Skeletal muscle satellite cell (primary cell): ENCODE measurements around the gene NDUFA11.

Experiments used
- H3K27me3 ChIP-seq: 2 replicates; pipeline ENCODE4 v1.7.0; 2013; ENCODE audit warnings: low read length; ENCODE audit not compliant: control insufficient read depth, insufficient read depth
- H3K36me3 ChIP-seq: 2 replicates; pipeline ENCODE4 v1.7.0; 2013; ENCODE audit warnings: mild to moderate bottlenecking, control low read depth, low read length; ENCODE audit not compliant: insufficient read depth
- H3K4me1 ChIP-seq: 2 replicates; pipeline ENCODE4 v1.7.0; 2013; ENCODE audit warnings: low read length; ENCODE audit not compliant: control insufficient read depth, insufficient read depth
- H3K4me2 ChIP-seq: 2 replicates; pipeline ENCODE4 v1.7.0; 2013; ENCODE audit warnings: mild to moderate bottlenecking, low read length
- H3K4me3 ChIP-seq: 2 replicates; pipeline ENCODE4 v1.7.0; 2013; ENCODE audit warnings: low read length
- H3K9ac ChIP-seq: 2 replicates; pipeline ENCODE4 v1.7.0; 2013; ENCODE audit warnings: mild to moderate bottlenecking, low read depth, low read length, moderate library complexity
- H3K9me3 ChIP-seq: replicated peaks from 2 replicates; pipeline ENCODE4 v1.7.0; 2013; ENCODE audit warnings: mild to moderate bottlenecking, control low read depth, low read length

NDUFA11 gene

DNA sequence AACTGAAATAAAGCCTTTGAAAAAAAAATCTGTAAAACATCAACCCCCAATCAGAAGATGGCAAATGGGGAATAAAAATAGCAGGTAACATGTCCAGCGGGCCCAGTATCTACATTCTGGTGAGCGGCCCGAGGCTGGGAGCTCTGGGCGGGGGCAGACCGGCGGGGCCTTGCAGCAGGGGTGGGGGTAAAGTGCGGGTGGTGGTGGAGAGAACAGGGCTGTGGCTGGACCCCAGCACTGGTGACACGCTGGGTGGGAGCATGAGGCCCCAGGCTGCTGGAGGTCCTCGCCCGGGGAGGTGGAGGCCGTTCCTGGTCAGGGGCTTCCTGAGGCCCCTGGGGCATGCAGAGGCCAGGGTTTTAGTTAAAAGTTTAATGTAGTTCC is 12.2 kb upstream of the NDUFA11 start:
- Histone ChIP-seq H3K36me3 (peaks cover 38% of the 10 kb centered on the region), H3K27me3 (no peaks in the 10 kb centered on the region), H3K4me1 (peaks cover 15% of the 10 kb centered on the region), H3K9ac (no peak overlapping the region), H3K4me2 (no peak overlapping the region), H3K9me3 (no peaks in the 10 kb centered on the region), H3K4me3 (no peak overlapping the region)

DNA sequence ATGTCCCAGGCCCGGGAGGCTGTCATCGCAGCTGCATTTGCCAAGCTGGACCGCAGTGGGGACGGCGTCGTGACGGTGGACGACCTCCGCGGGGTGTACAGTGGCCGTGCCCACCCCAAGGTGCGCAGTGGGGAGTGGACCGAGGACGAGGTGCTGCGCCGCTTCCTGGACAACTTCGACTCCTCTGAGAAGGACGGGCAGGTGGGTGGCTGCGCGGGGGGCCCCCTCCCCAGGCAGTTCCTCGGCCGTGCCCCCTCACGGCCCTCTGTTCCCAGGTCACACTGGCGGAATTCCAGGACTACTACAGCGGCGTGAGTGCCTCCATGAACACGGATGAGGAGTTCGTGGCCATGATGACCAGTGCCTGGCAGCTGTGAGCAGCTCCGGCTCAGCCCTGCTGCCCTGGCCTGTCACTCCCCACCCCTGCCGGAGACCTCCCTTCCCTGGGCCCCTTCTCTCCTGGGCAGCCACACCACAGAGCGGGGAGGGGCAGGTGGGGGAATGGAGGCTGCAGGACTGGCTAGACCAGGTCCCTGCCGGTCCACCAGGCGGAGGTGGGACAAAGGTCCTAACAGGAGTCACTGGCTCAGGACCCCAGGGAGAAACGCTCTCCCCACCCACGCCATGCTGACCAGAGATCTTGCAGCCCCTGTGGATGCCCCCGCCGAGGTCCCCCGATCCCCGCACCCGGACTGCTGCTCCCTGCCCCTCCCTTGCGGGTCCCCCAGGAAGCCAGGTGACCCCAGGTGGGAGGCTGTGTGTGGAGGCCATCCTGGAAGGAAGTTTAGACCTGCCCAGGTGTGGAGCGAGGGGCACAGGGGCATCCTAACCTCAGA is 11.6 kb upstream of the NDUFA11 start:
- Histone ChIP-seq H3K27me3 (no peaks in the 10 kb centered on the region), H3K4me1 (peaks cover 15% of the 10 kb centered on the region), H3K36me3 (peaks cover 38% of the 10 kb centered on the region), H3K4me3 (no peak overlapping the region), H3K9ac (no peak overlapping the region), H3K4me2 (no peak overlapping the region), H3K9me3 (no peaks in the 10 kb centered on the region)

DNA sequence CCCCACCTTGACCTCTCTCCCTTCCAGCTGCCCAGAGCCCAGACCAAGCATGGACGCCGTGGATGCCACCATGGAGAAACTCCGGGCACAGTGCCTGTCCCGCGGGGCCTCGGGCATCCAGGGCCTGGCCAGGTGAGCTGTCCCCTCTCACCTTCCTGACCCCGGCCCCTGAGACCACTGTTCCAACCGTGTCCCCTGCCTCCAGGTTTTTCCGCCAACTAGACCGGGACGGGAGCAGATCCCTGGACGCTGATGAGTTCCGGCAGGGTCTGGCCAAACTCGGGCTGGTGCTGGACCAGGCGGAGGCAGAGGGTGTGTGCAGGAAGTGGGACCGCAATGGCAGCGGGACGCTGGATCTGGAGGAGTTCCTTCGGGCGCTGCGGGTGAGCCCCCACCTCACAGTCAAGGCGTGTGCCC is 10.8 kb upstream of the NDUFA11 start:
- no peak overlapping the region for H3K4me3 ChIP-seq
- H3K9ac ChIP-seq = peak overlapping the region; percentile 11
- H3K36me3 ChIP-seq = peaks cover 37% of the 10 kb centered on the region
- H3K9me3 ChIP-seq = no peaks in the 10 kb centered on the region
- H3K27me3 ChIP-seq = no peaks in the 10 kb centered on the region
- peak overlapping the region; percentile 41 for H3K4me2 ChIP-seq
- peaks cover 15% of the 10 kb centered on the region for H3K4me1 ChIP-seq

DNA sequence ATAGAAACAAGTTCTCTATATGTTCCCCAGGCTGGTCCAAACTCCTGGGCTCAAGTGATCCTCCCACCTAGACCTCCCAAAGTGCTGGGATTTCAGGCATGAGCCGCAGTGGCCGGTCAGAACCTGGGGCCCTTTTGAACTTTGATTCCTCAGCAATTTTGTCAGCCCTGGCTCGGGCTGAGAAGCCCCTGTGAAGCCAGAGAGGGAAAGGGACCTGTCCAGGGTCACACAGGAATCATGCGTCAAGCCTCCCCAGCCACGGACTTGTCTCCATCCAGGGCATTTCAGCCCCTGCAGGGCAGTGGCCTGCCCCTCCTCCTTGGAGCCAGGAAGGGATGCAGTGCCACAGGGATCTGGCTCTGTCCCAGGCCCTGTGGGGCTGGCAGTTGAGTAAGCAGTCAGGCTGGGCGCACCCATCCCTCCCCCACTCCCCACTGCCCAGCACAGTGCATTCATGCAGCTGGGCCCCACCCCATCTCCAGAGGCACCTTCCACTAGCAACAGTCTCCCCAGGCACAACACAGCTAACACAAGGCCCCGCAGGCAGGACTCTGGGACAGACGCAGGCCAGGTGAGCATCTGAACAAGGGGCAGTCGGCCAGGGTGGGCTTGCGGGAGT is 10.3 kb upstream of the NDUFA11 start, which contains the start of gene CAPS:
Gene CAPS, plus strand, starts transcription at position 516 of the 619 bp plus-strand sequence. CDS start 153 bp downstream, outside the sequence.
- peaks cover 15% of the 10 kb centered on the region for H3K4me1 ChIP-seq
- peak within 1 kb of the TSS; percentile 11 for H3K9ac ChIP-seq
- H3K27me3 ChIP-seq = no peaks in the 10 kb centered on the region
- H3K9me3 ChIP-seq = no peaks in the 10 kb centered on the region
- H3K36me3 ChIP-seq = peaks cover 32% of the 10 kb centered on the region
- no peak within 1 kb of the TSS for H3K4me3 ChIP-seq
- H3K4me2 ChIP-seq = peak within 1 kb of the TSS; percentile 41

DNA sequence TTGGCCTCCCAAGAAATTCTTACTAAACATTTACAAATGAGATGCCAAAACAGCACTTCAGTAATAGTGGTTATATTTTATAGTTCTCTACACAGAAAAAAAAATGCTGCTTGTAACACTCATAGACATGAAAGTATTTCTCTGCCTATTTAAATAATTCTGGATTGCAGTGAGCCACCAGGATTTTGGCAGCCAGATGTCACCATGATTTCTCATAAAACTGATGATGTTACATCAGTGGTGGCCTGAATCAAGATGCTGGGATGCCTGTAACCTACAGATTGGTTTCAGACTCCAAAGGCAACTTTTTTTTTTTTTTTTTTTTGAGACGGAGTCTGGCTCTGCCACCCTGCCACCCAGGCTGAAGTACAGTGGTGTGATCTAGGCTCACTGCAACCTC is 7.8 kb upstream of the NDUFA11 start:
- Histone ChIP-seq H3K4me3 (no peak overlapping the region), H3K36me3 (peaks cover 11% of the 10 kb centered on the region), H3K9me3 (no peaks in the 10 kb centered on the region), H3K4me1 (peaks cover 15% of the 10 kb centered on the region), H3K27me3 (no peaks in the 10 kb centered on the region), H3K4me2 (no peak overlapping the region), H3K9ac (no peak overlapping the region)

DNA sequence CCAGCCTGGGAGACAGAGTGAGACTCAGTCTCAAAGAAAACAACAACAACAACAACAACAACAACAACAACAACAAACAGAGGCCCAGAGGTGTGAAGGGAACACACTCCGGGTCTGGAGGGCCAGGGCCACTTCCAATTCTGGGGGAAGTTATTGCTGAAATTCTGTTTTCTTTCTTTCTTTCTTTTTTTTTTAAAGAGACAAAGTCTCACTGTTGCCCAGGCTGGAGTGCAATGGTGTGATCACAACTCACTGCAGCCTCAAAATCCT is 7.0 kb upstream of the NDUFA11 start:
- no peaks in the 10 kb centered on the region for H3K27me3 ChIP-seq
- peaks cover 6% of the 10 kb centered on the region for H3K36me3 ChIP-seq

DNA sequence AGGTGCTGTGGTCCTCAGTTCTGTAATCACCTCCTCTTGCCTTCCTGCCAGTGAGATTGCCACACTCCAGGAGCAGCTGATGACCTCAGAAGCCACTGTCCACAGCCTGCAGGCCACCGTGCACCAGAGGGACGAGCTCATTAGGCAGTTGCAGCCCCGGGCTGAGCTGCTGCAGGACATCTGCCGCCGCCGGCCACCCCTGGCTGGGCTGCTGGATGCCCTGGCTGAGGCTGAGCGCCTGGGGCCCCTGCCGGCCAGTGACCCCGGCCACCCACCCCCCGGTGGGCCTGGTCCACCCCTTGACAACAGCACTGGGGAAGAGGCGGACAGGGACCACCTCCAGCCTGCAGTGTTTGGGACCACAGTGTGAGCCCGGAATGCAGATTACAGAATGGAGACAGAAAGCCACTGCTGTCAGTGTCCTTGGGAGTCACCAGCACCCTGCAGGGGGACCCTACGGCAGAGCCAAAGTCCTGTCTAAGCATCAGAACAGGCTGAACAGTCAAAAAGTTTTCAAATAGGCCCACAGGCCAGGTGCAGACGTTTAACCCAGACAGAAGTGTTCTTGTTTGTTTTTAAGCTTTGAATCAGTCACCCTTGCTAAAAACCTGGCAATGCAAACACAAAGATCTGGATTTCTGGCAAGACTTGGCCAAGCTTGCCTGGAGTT is 5.3 kb upstream of the NDUFA11 start:
- Histone ChIP-seq H3K4me1 (peaks cover 7% of the 10 kb centered on the region), H3K36me3 (no peaks in the 10 kb centered on the region), H3K4me2 (no peak overlapping the region), H3K27me3 (no peaks in the 10 kb centered on the region), H3K9ac (no peak overlapping the region), H3K9me3 (no peaks in the 10 kb centered on the region), H3K4me3 (no peak overlapping the region)

More for the DNA sequence above, 7.0 kb upstream of the NDUFA11 start:
- Histone ChIP-seq H3K4me3 (no peak overlapping the region), H3K4me2 (no peak overlapping the region), H3K4me1 (peaks cover 15% of the 10 kb centered on the region), H3K9me3 (no peaks in the 10 kb centered on the region), H3K9ac (no peak overlapping the region)

DNA sequence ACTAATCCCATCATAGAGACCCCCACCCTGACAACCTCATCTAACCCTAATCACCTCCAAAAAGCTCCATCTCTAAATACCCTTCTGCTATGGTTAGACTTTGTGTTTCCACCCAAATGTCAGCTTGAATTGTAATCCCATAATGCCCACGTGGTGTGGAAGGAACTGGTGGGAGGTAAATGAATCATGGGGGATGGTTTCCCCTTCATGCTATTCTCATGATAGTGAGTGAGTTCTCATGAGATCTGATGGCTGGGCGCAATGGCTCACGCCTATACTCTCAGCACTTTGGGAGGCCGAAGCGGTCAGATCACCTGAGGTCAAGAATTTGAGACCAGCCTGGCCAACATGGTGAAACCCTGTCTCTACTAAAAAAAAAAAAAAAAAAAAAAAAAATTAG is 3.7 kb upstream of the NDUFA11 start:
- H3K36me3 ChIP-seq = no peaks in the 10 kb centered on the region
- H3K27me3 ChIP-seq = no peaks in the 10 kb centered on the region
- no peaks in the 10 kb centered on the region for H3K9me3 ChIP-seq
- H3K4me1 ChIP-seq = peaks cover 10% of the 10 kb centered on the region
- no peak overlapping the region for H3K9ac ChIP-seq
- no peak overlapping the region for H3K4me3 ChIP-seq
- no peak overlapping the region for H3K4me2 ChIP-seq

DNA sequence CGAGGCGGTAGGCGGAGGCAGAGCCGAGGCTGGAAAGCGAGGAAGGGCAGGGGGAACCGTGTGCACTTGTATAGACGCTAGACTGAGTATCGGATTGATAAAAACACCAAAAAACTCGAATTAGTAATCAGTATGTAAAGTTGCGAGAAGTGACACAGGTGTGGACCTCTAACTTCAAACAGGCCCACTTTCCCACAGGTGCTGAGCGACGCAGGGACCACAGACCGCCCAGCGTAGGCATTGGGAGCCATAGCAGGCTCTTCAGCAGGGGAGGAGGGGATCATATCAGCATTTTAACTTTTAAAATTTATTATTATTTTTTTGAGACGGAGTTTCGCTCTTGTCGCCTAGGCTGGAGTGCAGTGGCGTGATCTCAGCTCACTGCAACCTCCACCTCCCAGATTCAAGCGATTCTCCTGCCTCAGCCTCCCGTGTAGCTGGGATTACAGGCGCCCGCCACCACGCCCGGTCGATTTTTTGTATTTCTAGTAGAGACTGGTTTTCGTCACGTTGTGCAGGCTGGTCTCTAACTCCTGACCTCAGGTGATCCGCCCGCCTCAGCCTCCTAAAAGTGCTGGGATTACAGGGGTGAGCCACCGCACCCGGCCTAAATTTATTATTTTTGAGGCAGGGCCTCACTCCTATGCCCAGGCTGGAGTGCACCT is 1.7 kb upstream of the NDUFA11 start:
- peak overlapping the region; percentile 93 for H3K4me3 ChIP-seq
- H3K9me3 ChIP-seq = no peaks in the 10 kb centered on the region
- peak overlapping the region; percentile 100 for H3K4me2 ChIP-seq
- no peaks in the 10 kb centered on the region for H3K27me3 ChIP-seq
- H3K36me3 ChIP-seq = peaks cover 5% of the 10 kb centered on the region
- H3K4me1 ChIP-seq = peaks cover 15% of the 10 kb centered on the region
- H3K9ac ChIP-seq = peak overlapping the region; percentile 92

DNA sequence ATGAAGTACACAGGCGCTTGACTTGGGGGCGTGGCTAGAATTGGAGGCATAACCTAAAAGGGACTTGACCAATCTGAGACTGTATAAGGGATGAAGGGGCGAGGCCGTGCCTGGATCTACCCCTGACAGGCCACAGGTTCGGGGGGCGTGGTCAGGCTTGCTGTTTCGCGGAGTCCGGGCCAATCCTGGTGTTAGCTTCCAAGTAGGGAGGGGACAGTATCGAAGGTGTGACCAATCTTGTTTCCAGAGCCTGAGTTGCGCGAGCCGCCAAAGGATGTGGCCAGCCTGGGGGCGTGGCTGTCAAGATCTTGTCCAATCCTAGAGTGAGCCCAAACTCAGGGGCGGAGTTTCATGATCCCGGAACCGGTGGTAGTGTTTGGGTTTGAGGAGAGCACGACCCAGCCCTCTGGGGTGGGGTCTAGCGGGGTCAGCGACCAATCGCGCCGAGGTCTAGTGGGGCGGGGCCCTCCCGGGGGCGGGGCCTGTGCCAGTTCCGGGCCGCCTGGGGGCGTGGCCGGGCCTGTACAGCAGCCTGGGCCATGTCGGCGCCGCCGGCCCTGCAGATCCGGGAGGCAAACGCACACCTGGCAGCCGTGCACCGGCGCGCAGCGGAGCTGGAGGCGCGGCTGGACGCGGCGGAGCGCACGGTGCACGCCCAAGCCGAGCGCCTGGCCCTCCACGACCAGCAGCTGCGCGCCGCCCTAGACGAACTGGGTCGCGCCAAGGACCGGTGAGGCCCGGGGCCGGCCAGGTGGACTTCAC is 943 bp upstream of the NDUFA11 start, which contains the start of gene VMAC:
Gene VMAC, plus strand, starts transcription at position 521 of the 762 bp plus-strand sequence. Its CDS starts 19 bp downstream, at position 540.
- H3K36me3 ChIP-seq = peaks cover 5% of the 10 kb centered on the region
- H3K27me3 ChIP-seq = no peaks in the 10 kb centered on the region
- H3K4me1 ChIP-seq = peaks cover 15% of the 10 kb centered on the region
- H3K9ac ChIP-seq = peak within 1 kb of the TSS; percentile 99
- peak within 1 kb of the TSS; percentile 98 for H3K4me3 ChIP-seq
- peak within 1 kb of the TSS; percentile 100 for H3K4me2 ChIP-seq
- no peaks in the 10 kb centered on the region for H3K9me3 ChIP-seq
